Measurements from ENCODE around the gene DOCK7. TPM values are rescaled to one million over a fixed set of nuclear protein-coding genes. Genes with fewer than 3 reads are reported as not detected.

Gene DOCK7
- polyA plus RNA-seq, 1 of the 3 experiments (the other 2 are of a cell fraction), result 27.6 TPM

- TF ChIP-seq ZBTB33 (IDR thresholded peaks at IDR 0.05; ENCODE audit: borderline replicate concordance, low read depth), result no peak
- TF ChIP-seq, protein P1, sequence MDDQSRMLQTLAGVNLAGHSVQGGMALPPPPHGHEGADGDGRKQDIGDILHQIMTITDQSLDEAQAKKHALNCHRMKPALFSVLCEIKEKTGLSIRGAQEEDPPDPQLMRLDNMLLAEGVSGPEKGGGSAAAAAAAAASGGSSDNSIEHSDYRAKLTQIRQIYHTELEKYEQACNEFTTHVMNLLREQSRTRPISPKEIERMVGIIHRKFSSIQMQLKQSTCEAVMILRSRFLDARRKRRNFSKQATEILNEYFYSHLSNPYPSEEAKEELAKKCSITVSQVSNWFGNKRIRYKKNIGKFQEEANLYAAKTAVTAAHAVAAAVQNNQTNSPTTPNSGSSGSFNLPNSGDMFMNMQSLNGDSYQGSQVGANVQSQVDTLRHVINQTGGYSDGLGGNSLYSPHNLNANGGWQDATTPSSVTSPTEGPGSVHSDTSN (IDR thresholded peaks at IDR 0.05), result peak; percentile 70
Measured at GRCh38 chr1:62676611-62677356, 11.4 kb downstream of the DOCK7 start (continued).

- CTCF ChIA-PET, result no interaction called here
Measured at GRCh38 chr1:62673629-62674028, 14.6 kb downstream of the DOCK7 start.

DNA sequence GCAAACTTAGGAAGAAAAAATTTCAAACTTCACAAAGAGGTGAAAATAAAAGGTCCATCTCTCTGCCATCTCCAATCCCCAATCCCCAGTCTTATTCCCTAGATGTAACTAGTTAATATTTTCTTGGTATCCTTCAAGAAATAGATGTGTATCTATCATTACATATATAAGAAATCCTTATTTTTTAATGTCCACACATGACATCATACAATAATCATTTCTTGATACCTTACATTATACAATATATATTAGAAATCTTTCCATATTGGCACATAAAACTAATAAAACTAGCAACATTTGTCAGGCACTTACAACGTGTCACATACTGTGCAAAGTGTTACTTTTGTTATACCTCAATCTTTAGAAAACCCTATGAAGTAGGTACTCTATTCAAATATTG is 16.2 kb downstream of the DOCK7 start:
- POLR2A ChIA-PET, result no interaction called here
- 92% methylated on average over 1 of the region's 1 CpG for WGBS (ENCODE audit: low lambda C conversion rate)
- Histone ChIP-seq H3F3A (replicated peaks; ENCODE audit: insufficient read depth) (peaks cover 11% of the 10 kb centered on the region), H3K9ac (no peak overlapping the region), H3K4me2 (no peak overlapping the region), H3K27ac (ENCODE audit: low read depth in 2 of 2, low read length in 1 of 2) (no peak overlapping the region), H3K9me3 (no peaks in the 10 kb centered on the region), H3K4me3 (ENCODE audit: low read depth in 2 of 2, low read length in 1 of 2) (no peak overlapping the region), H3K27me3 (ENCODE audit: insufficient read depth) (no peaks in the 10 kb centered on the region), H3K79me2 (ENCODE audit: insufficient read depth) (peaks cover 99% of the 10 kb centered on the region), H3K9me2 (no peaks in the 10 kb centered on the region), H2AFZ (ENCODE audit: low read depth) (no peak overlapping the region), H3K4me1 (ENCODE audit: control insufficient read depth in 1 of 2, insufficient read depth in 2 of 2, low read depth in 1 of 2, low read length in 1 of 2) (peaks cover 1 to 10% of the 10 kb centered on the region in 2 experiments; a peak in 3 of 4 replicates), H3K36me3 (replicated peaks in 1 of 2; ENCODE audit: control insufficient read depth in 1 of 2, insufficient read depth in 2 of 2, low read length in 1 of 2) (peaks cover 0 to 21% of the 10 kb centered on the region in 2 experiments), H4K20me1 (ENCODE audit: insufficient read depth) (peaks cover 56% of the 10 kb centered on the region)
- TF ChIP-seq ZBTB33 (IDR thresholded peaks at IDR 0.05; ENCODE audit: borderline replicate concordance, low read depth), result no peak
- DNase-seq, result no peak
- CTCF ChIA-PET, result interaction anchor here (1.0 kb wide), 1 partner anchor 75 kb away, joined by 3 read pairs; no protein-coding TSS in a partner anchor

More at GRCh38 chr1:62673629-62674028, 14.6 kb downstream of the DOCK7 start:
- 88% methylated on average over 1 of the region's 1 CpG for WGBS (ENCODE audit: low lambda C conversion rate)
- no peak overlapping the region for H3K9ac ChIP-seq
- peaks cover 99% of the 10 kb centered on the region for H3K79me2 ChIP-seq (ENCODE audit: insufficient read depth)
- no peak overlapping the region for H3K4me2 ChIP-seq
- H3K9me3 ChIP-seq, result no peaks in the 10 kb centered on the region
- POLR2A ChIA-PET, result no interaction called here
- peaks cover 4 to 16% of the 10 kb centered on the region in 2 experiments for H3K4me1 ChIP-seq (ENCODE audit: control insufficient read depth in 1 of 2, insufficient read depth in 2 of 2, low read depth in 1 of 2, low read length in 1 of 2)
- H2AFZ ChIP-seq (ENCODE audit: low read depth), result no peak overlapping the region
- H3K27ac ChIP-seq (ENCODE audit: low read depth in 2 of 2, low read length in 1 of 2), result no peak overlapping the region
- H3F3A ChIP-seq (replicated peaks; ENCODE audit: insufficient read depth), result peaks cover 23% of the 10 kb centered on the region
- no peak for TF ChIP-seq MAX (IDR thresholded peaks at IDR 0.05; ENCODE audit: low read depth)
- TF ChIP-seq TAF1 (IDR thresholded peaks at IDR 0.05; ENCODE audit: borderline replicate concordance, low read depth, low read length), result no peak
- TF ChIP-seq GABPA (IDR thresholded peaks at IDR 0.05; ENCODE audit: low read depth), result no peak
- no peak for TF ChIP-seq POLR2AphosphoS5 (IDR thresholded peaks at IDR 0.05; ENCODE audit: low read depth, low read length)
- TF ChIP-seq MXI1 (IDR thresholded peaks at IDR 0.05; ENCODE audit: low read depth, low read length), result no peak
- no peak for TF ChIP-seq SIN3A (IDR thresholded peaks at IDR 0.05; ENCODE audit: borderline replicate concordance, low read depth, low read length)
- no peaks in the 10 kb centered on the region for H3K27me3 ChIP-seq (ENCODE audit: insufficient read depth)
- H3K9me2 ChIP-seq, result no peaks in the 10 kb centered on the region
- no peak for DNase-seq
- H3K4me3 ChIP-seq (ENCODE audit: low read depth in 2 of 2, low read length in 1 of 2), result no peak overlapping the region
- peaks cover 56% of the 10 kb centered on the region for H4K20me1 ChIP-seq (ENCODE audit: insufficient read depth)
- H3K36me3 ChIP-seq (replicated peaks in 1 of 2; ENCODE audit: control insufficient read depth in 1 of 2, insufficient read depth in 2 of 2, low read length in 1 of 2), result peaks cover 0 to 21% of the 10 kb centered on the region in 2 experiments

Data from SK-N-SH (cell line).